Activated CD8-positive, alpha-beta memory T cell treated with anti-CD3 and anti-CD28 coated beads, Interleukin-2, amount 50 U/mL, for 1 hour (primary cell): ENCODE results near the gene CCDC88A.

ENCODE experiments used
- DNase-seq: peaks from one replicate; pipeline ENCODE4 v3.0.0-alpha.2; 2020; ENCODE audit errors: extremely low read depth

CCDC88A gene

DNA sequence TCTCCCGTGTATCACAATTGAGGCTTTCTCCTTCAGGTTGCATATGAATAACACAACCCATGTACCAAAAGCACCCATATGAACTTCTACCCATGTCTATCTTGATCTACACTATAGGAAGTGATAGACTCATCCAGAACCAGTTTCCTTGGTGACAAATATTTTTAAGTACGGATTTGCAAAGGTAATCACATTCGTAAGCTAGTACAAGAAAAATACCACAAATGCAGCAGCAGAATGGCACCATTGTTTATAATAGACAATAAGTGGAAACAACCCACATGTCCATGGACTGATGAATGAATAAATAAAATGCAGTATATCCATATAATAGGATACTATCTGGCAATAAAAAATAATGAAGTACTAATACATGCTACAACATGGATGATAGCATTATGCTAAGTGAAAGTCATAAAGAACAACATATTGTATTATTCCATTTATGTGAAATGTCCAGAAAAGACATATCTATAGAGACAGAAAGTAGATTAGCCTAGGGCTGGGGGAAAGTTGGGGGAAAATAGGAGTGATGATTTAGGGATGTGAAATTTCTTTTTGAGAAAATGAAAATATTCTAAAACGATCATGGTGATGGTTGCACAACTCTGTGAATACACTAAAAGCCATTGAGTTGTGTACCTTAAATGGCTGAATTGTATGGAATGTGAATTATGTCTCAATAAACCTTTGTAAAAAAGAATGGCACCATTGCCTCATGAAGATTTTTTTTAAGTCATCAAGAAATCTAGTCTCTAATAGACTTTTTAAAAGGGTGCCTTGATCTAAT, 3.4 kb upstream of the CCDC88A start:
- DNase-seq: no peak

DNA sequence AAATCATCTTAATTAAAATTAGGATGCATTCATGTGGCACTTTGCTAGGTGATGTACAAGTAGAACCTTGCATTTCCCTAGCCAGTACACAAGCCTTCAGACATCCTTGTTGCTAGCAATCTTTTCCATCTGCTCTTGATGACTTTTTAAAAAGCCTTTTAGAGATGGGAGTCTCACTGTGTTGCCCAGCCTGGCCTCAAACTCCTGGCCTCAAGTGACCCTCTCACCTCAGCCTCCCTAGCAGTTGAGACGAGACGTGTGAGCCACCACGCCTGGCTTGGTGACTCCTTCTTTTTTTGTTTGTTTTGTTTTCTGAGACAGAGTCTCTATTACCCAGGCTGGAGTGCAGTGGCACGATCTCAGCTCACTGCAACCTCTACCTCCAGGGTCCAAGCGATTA, 1.7 kb upstream of the CCDC88A start:
- DNase-seq: no peak

DNA sequence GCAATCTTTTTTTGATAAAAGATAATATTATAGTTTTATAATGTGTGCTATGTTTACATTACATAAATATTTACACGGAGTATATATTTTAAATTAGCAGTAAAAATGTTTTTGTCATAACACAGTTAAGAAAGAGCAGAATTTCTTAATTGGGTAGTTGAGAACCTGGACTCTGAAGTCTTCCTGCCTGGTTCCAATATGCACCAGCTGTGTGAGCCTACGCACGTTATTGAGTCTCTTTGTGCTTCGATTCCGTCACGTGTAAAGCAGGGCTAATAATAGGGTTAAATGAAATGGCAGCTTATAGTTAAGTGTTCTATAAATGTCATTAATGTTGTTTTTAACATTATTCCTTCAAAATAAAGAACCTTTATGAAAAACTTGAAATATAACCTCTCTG, 1.2 kb upstream of the CCDC88A start:
- no peak for DNase-seq

DNA sequence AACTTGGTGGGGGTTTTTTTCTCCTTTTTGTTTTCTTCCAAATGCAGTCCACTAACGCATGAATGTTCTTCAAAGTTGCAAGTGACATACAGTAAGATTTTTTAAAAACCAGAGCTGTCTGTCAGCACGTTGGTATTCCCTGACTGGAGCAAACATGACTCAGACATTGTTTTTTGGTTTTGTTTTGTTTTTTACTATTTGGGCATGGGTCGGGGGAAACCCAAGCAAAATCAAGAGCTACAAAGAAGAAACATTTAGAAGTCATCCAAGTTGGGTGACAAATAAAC, 726 bp upstream of the CCDC88A start:
- DNase-seq: no peak

DNA sequence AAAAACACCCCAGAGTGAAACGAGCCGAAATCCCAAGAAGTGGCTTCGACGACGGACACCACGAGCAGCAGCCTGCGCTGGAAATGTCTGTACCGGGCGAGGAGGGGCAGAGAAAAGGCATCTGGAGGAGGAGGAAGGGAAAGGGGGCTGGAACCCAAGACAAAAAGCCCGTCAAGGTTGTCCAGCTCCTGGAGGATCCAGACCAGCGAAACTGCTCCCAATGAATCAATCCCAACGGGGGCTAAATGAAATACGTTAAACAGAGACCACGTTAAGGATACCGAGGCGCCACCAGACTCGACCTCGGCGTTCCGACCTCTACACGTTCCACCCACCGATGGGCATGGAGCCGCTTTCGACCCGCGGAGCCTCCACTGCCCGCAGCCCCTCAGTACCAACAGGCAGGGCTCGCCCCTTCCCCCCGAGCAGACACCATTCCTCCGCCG, 400 bp downstream of the CCDC88A start:
- no peak for DNase-seq

DNA sequence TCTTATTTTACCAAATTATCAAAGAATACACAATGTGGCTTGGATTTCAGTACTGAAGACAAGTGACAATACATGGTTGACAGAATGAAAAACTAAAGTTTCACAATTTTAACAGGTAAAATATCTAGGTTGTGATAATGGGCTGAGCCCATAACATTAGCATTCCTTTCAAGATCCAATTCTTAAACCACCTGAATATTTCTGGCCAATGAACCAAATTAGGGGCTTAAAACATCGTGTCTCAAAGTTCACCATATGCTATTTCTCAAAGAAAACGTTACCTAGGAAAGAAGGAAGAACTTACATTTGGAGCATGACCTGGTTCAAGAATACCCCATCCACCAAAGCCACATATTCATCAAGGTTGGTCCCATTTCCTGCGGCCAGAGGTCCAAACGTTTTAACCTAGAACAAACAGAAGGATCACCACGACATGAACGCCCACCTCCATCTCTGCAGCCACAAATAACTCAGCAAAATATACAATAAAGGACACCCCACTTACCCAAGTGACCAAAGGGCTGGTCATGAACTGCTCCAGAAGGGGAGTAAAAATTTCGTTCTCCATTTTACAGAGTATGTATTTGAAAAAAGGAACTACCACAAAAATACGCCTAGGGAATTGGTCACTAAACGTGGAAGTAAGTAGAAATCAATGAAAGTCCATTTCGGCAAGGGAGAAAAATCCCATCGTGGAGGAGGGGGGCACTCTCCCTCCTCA, 984 bp downstream of the CCDC88A start:
- DNase-seq: no peak

DNA sequence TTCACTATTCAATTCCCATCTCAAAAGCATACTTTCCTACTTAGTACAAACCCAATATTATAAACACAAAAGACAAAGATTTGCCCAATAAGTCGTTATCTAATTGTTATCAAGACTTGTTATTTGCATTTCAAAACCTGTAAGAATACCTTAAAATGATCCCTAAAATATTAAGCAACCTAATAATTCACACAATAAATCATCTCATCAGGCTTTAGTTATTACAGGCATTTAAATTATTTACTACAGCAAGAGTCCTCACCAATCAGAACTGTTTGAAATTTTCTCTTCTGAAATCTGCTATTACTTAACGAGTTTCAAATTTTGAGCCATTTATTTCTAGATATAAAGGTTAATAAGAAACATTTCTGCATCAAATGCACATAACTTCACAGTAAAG, 1.6 kb downstream of the CCDC88A start:
- DNase-seq: no peak

DNA sequence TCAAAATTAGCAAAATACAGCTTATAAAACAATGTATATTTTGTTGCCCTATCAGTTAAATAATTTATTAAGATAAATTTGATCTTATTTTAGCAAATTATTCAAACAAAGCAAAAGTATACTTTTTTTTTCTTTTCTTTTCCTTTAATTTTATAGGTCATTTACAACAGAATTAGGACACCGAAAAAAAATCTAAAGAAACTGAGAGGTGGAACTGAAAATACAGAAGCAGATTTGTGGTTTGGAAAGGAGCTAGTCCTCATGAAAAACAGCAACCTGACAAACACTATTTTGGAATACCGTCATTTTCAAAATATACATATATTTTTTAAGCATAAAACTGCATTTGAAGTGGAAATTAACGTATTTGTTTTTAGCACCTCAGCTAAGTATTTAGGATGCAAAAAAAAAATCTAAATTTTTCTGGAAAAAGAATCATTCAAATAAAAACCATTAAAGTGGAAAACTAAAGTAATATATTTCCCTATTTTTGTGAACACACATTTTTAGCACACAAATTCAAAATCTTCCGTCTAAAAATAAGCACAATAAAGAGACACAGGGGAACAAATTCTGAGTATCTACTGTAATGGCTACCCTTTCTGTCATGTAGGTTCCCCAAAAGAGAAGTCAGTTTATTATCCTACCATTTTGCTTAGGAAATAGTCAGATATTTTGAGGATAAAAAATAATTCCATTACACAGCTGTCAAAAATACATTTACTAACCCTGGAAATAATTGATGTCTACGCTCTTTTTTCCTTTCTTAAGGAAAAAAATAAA, 2.7 kb downstream of the CCDC88A start:
- DNase-seq: no peak

DNA sequence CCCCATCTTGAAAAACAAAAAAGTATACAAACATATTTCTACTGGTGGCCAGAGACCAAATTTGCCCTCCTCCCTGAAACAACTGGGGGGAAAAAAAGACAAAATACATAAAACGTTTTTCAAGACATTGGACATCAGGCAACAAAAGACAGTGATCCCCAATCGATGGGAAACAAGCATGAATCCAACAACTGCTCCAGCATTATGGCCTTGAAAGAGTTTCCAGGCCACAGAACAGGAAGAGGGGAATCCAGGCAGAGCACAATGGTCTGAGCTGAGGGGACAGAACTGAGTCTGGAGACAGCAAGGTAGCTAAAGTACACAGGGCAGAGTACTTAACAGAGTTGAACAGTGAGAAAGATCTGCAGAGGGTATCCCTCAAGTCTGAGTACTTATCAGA, 4.4 kb downstream of the CCDC88A start:
- no peak for DNase-seq

DNA sequence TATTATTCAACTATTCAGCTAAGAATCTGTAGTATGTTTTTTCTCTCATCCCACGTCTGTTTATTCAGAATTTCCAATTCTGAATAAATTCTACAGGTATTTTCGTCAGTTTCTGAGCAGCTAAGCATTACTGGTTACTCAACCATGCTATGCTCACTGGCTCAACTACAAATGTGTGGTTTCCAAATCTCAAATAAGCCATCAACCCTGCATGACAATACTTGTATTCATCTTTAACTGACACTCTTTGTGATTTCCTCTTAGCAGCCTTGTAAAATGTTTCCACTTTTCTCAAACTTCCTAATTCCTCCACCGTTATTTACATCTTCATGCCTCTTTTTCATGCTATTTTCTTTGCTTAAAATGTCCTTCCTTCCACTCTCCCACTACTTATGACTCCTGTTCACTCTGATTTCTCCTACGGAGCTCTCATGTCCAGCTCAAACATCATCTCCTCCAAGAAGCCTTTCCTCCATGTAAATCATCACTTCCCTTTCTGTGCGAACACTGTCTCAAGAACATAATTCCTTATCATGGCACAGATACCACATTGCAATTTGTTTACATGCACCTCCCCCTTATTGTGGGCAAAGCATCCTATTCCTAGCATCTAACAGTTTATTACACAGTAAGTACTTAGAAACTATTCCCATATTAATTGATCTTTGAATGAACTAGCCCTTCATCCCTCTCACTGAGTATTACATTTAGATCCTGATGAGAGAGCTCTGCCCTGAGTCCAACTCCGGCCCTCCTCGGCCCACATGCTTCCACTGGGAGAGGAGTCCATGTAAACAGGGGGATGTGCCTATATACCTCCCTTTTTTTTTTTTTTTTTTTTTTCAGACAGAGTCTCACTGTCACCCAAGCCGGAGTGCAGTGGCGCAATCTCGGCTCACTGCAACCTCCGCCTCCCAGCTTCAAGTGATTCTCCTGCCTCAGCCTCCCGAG, 10.5 kb downstream of the CCDC88A start:
- DNase-seq: no peak

DNA sequence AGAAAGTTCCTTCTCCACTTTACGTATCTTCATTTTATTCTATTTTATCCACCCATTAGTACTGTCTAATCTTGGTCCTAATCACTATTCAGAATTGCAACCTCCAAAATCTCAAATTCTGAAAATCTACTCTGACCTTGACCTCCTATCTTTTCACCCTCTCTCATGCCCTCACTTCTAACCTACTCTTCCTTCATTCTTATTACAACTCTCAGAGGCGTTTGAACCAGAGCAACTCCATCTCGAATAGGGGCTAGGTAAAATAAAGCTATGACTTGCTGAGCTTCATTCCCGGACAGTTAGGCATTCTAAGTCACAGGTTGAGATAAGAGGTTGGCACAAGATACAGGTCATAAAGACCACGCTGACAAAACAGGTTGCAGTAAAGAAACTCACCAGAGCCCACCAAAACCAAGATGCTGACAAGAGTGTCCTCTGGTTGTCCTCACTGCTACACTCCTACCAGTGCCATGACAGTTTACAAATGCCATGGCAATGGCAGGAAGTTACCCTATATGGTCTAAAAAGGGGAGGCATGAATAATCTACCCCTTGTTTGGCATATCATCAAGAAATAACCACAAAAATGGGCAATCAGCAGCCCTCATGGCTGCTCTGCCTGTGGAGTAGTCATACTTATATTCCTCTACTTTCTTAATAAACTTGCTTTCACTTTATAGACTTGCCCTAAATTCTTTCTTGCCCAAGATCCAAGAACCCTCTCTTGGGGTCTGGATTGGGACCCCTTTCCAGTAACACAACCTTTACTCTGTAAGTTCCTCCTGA, 11.4 kb downstream of the CCDC88A start:
- DNase-seq: no peak

DNA sequence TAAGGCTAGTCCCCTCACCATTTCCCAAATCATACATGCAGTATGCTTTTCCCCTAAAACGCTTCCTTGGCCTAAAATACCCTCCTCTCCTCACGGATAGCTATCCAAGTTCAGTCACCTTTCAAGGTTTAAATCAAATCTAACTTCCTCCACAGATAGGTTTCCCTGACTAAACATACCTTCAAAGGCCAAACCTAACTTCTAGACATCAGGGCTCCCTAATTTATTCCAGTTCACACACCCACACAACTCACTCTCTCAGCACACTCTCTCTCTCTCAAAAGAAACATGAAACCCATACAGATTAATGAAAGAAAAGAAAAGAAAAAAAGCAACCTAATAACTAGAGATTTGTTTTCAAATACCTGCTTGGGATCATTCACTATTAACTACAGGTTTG, 14.5 kb downstream of the CCDC88A start:
- DNase-seq: no peak

DNA sequence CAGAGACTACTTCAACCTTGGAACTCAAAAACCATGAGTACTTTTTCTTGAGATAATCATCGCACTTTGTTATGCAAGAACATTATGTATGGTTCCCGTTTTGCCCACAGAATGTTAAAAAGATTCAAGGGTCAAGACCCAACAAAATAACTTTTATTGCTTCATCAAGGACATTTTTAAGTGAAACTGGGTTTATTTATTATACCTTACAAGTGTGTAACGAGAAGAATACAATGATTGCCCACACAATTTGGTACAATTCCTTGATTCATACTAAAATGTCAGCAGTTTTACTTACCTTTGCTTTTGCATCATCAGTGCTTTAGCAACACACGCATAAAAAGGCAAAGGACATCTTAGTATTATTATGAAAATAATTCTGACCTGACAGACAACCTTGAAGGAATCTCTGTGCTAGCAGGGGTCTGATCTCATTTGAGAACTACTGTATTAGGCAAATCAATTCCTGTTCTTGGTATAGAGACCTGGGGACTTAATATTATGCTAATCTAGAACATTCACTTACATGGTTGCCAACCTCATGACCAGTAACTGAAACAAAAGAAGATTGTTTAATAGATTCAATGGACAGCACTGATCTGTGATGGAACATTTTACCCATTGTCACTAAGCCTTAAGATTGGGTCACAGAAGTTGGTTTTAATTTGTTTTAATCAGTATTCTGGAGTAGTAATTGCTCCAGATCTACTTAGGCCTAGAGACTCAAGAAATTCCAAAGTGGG, 16.2 kb downstream of the CCDC88A start:
- no peak for DNase-seq

DNA sequence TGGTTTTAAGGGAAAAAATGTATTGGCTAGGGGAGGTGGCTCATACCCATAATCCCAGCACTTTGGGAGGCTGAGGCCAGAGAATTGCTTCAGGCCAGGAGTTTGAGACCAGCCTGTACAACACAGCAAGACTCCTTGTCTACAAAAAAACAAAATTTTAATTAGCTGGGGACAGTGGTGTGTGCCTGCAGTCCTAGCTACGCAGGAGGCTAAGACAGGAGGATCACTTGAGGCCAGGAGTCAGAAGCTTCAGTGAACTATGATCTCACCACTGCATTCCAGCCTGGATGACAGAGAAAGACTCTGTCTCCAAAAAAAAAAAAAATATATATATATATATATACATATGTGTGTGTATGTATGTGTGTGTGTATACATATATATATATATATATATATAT, 18.5 kb downstream of the CCDC88A start:
- no peak for DNase-seq

DNA sequence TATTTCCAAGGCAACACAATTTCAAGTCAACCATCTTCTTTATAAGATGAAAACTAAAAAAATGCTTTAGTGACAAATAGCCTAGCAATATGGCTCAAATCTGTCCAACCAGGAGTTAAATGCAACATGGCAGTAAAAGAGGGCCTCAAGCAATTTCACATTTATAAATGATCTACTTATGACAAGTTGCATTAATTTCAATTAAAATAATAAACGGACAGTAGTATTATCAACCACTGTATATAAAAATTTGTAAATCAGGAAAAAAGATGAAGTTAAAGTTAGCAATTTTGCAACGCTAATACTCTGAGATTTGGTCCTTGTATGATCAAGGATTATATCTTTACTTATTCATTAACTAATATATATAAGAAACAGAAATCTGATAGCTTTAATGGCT, 19.3 kb downstream of the CCDC88A start:
- no peak for DNase-seq

DNA sequence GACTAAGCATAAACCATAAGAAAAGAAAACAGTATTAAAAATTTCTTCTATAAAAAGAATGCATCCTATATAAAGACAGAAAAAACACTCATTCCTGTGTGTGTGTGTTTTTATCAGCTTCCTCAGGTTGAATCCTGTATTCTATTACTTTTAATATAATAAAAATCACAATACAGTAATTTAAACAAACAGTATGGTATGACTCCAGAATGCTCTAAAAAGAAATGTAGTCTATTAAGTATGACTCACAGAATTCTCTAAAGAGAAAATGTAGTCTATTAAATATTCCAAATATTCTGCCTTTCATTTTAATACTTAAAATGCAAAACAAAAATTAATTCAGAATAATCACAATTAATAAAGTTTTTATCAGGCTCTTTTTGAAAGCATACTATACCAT, 19.8 kb downstream of the CCDC88A start:
- no peak for DNase-seq

DNA sequence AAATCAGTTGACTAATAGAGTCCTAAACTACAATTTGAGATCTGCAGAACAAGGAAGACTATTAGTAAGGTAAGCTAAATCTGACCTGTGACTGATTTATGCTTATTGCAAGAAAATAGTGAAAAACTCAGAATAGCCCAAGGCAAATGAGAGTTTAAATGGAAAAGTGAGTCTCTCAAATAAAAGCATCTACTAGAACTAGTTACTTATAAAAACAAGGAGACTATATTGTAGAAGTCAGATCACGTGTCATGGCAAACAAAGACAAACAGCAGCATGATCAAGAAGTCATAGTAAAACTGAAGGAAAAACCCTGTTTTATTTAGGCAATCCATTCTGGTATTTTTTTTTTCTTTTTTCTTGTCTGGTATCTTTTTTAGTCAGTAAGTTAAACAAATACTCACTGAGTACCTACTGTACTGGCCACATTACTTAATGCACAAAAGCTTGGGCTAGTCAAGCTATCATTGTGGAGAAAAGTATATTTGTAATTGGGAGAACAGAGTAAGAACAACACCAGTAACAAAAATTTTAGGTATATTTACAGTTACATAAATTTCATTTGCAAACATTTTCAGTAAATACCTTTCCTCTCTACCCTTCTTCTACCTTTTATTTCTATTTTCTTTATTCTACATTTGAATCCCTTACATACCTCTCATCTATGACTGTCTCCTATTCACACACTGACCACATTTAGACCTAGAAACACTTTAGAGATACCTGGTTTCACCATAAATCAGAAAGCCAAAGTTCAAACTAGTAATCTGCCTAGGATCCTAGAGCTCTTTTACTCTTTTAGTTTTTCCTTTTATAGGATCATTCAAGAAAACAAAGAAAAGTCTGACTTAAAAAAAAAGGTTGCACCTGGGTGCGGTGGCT, 23.7 kb downstream of the CCDC88A start:
- DNase-seq: no peak

DNA sequence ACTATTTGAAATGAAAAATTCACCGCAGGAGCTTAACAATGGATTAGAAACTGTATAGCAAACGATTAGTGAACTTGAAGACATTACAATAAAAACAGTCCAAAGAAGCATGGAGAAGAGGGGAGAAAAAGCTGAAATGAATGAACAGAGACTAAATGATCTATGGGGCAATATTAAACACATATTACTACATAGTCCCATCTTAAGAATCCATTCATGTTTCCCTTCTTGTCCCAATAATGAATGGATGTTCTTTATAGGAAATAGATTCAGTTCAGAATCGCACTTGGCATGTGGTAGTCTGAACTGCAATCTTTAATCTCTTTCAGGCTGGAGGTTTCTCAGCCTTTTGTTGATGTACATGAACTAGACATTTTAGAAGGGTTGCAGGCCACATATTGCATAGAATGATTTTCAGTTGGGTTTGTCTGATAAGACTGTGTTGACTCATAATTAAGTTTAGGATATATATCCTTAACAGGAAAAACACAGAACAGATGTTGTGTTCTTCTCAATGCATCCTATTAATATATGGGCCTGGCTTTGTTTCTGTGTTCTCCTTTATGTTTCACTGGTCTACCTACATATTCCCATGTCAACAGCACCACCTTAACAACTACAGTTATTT, 27.9 kb downstream of the CCDC88A start:
- no peak for DNase-seq

DNA sequence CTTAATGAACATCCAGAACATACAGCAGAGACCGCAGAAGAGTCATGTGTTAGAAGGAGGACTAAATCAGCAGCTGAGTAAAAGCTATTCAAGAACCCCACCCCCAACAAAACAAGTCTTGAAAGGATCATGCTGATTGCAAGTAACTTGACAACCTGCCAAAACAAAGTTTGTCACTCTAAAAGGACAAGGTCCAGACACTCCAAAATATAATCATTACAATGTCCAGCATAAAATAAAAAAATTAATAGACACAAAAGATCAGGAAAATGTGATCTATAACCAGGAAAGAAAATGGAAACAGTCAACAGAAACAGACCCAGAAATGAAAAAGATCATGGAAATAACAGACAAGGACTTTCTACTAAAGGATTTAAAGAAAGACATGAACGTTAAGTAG, 28.5 kb downstream of the CCDC88A start:
- no peak for DNase-seq
